ENCODE results near the gene CSTF1.
"Not testable (repeated sequence)": the region's sequence is repeated elsewhere in the genome, so short reads cannot be mapped to it uniquely, and the experiment has no call there.

Gene CSTF1

DNA sequence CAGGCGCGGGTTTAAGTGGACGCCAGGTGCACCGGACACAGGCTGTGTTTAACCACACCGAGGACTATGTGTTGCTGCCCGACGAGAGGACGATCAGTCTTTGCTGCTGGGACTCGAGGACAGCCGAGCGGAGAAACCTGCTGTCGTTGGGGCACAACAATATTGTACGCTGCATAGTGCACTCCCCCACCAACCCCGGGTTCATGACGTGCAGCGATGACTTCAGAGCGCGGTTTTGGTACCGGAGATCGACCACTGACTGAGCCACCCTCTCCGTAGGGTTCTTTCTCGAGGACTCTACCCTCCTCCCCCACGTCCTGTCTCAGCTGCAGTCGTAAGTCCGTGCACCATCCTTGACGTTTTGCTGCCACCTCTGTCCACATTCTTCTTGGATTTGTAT is 11.0 kb downstream of the CSTF1 start:
- no peak for DNase-seq (ENCODE audit: low read depth in 1 of 2, low spot score in 1 of 2)

- DNase-seq (ENCODE audit: low read depth in 1 of 2, low spot score in 1 of 2) = not testable (repeated sequence)
Measured at GRCh38 chr20:56405356-56405755, 12.9 kb downstream of the CSTF1 start.

GRCh38 chr20:56406910-56407309 is 14.5 kb downstream of the CSTF1 start:
- no peak for DNase-seq (ENCODE audit: low read depth in 1 of 2, low spot score in 1 of 2)

DNA sequence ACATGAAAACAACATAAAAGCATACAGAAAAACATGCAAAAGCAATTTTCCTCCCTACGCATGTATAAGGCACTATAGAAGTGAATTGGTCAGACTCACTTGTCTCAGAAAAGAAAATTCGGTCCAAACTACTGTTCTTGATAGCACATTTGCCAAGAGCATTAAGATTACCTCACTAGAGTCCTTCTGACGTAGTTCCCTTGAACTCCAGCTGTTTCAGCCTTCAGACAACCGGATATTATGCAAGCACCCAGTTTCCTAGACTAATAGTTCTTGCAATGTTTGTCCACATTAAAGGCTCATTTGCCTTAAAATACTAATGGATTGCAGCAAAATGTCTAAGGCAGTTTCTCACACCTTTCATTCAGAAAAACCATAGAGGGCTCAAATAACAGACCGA is 17.1 kb downstream of the CSTF1 start:
- no peak for DNase-seq (ENCODE audit: low read depth in 1 of 2, low spot score in 1 of 2)

DNA sequence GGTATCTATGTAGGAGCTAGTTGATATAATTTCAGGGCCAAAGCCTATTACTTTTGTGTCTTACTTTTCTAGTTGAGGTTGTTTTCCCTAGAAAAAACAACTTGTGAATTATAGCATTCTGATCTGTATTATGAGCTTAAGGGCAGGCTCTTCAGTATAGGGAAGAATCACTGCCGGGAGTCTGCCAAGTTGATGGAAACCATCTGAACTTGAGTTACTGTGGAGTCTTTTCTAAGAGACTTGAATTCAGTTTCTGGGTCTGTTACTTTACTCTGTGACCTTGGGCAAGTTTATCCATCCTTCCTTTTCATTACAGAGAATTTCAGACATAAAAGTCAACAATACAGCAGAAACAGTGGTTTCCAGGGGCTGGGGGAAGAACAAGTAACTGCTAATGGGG is 17.5 kb downstream of the CSTF1 start:
- DNase-seq (ENCODE audit: low read depth in 1 of 2, low spot score in 1 of 2) = no peak

DNA sequence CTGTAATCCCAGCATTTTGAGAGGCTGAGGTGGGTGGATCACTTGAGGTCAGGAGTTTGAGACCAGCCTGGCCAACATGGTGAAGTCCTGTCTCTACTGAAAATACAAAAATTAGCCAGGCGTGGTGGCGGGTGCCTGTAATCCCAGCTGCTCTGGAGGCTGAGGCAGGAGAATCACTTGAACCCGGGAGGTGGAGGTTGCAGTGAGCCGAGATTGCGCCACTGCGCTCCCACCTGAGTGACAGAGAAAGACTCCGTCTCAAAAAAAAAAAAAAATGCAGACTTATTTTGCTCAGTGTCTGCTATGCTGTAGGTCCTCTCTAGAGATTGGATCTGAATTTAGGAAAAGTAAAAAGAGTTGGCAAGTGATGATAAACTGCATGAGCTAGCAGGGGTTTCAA is 18.8 kb downstream of the CSTF1 start:
- not testable (repeated sequence) for DNase-seq (ENCODE audit: low read depth in 1 of 2, low spot score in 1 of 2)

- no peak for DNase-seq (ENCODE audit: low read depth in 1 of 2, low spot score in 1 of 2)
Measured at GRCh38 chr20:56411759-56412472, 19.5 kb downstream of the CSTF1 start, which contains the start of gene CASS4. CASS4 (plus strand) TSS chr20:56412260; CDS start chr20:56412459, 199 bp downstream.

- DNase-seq (ENCODE audit: low read depth in 1 of 2, low spot score in 1 of 2) = no peak
Measured at GRCh38 chr20:56412473-56412790, 20.0 kb downstream of the CSTF1 start.

DNA sequence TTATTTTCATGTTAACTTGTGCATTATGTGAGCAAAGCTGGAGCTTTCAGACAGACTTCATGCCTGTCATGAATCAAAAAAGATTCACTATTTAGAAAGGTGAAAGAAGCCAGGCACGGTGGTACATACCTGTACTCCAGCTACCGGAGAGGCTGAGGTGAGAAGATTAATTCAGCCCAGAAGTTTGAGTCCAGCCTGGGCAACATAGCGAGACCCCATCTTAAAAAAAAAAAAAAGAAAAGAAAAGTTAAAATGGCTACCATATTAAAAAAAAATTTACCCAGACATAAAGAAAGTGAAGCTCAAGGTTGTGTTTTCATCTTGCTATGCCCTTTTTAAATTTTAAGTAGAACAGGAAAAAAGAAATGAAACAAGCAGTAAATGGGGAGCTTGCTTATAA is 20.5 kb downstream of the CSTF1 start:
- DNase-seq (ENCODE audit: low read depth in 1 of 2, low spot score in 1 of 2) = no peak

- peak in 1 of 2 donors; percentile 24 for DNase-seq (ENCODE audit: low read depth in 1 of 2, low spot score in 1 of 2)
Measured at GRCh38 chr20:56414842-56415765, 22.7 kb downstream of the CSTF1 start.

- no peak for DNase-seq (ENCODE audit: low read depth in 1 of 2, low spot score in 1 of 2)
Measured at GRCh38 chr20:56417402-56417801, 25.0 kb downstream of the CSTF1 start.

GRCh38 chr20:56417911-56418310 is 25.5 kb downstream of the CSTF1 start:
- no peak for DNase-seq (ENCODE audit: low read depth in 1 of 2, low spot score in 1 of 2)

DNA sequence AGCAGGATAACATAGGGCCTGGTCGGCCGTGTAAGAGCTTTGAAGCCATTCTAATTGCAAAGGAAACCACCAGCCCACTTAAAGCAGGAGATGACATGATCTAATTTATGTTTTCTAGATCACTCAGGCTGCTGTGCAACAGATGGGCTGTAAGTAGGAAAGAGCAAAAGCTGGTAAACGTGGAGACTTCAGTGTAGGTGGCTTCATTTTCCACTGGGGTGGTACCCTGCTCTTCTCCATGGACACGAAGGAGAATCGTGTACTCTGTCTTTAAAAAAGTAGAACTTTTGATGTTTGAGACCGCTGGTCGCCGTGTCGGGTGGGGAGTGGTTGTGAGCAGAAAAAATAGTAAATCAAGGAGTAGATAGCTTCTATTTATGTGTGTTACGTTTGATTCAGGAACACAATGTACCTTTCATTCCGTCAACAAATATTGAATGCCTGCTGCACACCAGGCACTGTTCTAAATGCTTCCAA is 26.0 kb downstream of the CSTF1 start:
- no peak for DNase-seq (ENCODE audit: low read depth in 1 of 2, low spot score in 1 of 2)

DNA sequence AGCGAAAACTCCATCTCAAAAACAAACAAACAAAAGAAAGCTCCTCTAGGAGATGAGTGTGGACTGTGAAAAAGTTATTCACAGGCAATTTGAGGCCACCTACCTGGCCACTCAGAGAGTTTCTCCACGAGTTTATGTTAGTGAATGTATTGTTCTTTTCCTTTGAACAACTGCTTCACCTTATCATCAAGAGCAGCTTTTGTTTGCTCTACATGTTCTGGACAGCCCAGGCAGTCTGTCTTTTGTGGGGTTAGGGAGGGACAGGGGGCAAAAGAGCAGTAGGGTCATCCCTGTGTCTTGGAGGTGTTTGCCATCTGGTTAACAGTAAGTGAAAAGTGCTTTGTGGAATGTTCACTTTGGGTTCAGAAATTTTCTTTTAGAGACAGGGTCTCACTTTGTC is 27.6 kb downstream of the CSTF1 start:
- DNase-seq (ENCODE audit: low read depth in 1 of 2, low spot score in 1 of 2) = no peak

DNA sequence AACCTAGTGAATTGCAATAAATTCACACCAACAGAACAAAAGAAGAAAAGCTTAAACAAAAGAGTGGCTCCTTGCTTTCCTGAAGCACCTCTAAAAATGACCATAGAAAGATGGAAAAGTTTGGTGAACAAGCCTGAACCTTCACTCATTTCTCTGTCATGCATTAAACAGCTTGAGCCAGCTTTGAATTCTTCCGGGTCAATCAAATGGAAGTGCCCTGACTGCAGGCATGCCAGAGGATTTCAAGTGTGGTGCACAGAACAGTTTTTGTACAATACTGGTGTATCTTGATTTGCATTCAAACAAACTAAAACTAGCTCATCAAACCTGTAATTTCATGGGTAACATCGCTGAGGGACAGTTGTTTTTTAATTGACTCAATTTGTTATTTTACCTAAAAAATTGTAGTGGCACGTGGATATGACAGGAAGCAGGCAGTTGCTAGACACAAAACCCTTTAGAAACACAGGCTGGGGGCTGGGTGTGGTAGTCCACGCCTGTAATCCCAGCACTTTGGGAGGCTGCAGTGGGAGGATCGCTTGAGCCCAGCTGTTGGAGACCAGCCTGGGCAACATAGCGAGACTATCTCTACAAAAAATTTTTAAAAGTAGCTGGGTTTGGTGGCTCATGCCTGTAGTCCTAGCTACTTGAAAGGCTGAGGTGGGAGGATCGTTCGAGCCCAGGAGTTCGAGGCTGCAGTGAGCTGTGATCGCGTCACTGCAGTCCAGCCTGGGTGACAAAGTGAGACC is 28.7 kb downstream of the CSTF1 start:
- DNase-seq (ENCODE audit: low read depth in 1 of 2, low spot score in 1 of 2) = no peak

DNA sequence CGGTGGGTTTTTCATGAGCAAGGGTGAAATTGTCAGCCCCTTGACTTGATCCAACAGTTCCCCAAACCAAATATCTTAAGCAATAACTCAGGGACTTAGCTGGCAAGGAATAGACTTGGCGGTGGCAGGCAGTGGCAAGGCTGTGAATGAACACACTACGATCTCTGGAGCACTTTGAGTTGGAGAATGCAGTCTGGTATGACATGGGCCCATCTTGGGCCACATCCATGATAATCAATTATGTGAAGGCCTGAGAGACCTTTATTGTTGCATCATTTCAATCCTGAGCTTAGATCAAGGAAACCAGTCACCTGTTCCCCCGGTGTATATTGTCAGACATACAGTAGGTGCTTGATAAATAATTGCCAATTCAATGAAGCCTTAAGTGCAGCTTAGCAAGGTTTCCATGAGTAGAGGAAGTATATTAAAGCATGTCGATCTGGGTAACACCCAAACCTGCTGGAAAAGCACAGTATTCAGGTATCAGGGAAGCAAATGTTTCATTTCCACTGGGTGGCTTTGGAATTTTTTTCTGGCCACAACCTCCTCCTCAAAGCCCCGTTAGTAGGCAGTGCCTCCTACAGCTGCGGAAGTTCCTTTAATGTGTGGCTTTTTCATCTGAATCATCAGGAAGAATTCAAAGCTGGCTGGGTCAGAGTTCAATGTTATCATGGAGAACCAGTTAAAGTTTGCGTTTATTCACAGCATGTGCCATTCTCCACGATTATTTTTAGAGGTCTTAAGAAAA is 29.8 kb downstream of the CSTF1 start:
- DNase-seq (ENCODE audit: low read depth in 1 of 2, low spot score in 1 of 2) = no peak

DNA sequence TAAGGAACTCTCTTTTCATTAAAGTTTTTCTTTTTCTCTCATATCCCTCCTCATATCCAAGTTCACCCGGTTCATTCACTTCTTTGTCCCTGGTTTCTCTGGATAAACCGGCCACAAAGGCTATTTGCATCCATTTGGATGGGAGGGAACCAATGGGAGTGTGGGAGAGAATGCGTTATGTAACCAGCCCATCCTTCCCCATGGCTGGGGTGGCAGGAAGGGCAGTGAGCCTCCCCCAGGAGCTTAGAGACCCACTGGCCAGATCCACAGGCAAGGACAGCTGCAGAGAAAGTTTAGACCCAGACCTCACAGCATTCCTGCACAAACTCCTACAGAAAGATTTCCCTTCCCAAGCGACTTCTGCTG is 30.4 kb downstream of the CSTF1 start:
- no peak for DNase-seq (ENCODE audit: low read depth in 1 of 2, low spot score in 1 of 2)

DNA sequence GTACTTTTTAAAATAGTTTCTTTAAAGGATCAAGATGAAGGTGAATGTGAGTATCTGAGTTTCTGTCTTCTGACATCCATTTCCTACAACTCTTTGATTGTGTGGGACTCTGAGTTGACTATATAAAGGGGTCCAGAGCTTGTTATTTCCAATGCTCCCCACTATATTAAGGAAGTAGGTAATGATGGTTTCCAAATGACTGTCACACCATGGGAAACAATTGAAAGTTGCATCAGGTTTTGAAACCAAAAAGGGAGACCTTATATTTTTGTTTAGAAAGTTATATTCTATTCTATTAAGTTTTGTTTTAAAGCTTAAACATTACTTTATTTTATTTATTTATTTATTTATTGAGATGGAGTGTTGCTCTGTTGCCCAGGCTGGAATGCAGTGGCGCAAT is 30.8 kb downstream of the CSTF1 start:
- DNase-seq (ENCODE audit: low read depth in 1 of 2, low spot score in 1 of 2) = no peak

- DNase-seq (ENCODE audit: low read depth in 1 of 2, low spot score in 1 of 2) = no peak
Measured at GRCh38 chr20:56423886-56424285, 31.4 kb downstream of the CSTF1 start.

- no peak for DNase-seq (ENCODE audit: low read depth in 1 of 2, low spot score in 1 of 2)
Measured at GRCh38 chr20:56424931-56425330, 32.5 kb downstream of the CSTF1 start.

GRCh38 chr20:56426026-56426425 is 33.6 kb downstream of the CSTF1 start:
- no peak for DNase-seq (ENCODE audit: low read depth in 1 of 2, low spot score in 1 of 2)
